BLaER1 treated with 17β-estradiol and CSF1 and Interleukin-3, amounts not matched to agents 10 nM and 100 nM (cell line): ENCODE results near the gene NYAP1.
"Not testable (repeated sequence)": the region's sequence is repeated elsewhere in the genome, so short reads cannot be mapped to it uniquely, and the experiment has no call there.

Experiments used
- H3K27ac ChIP-seq, 11 experiments: shearing (Covaris generic); formaldehyde crosslinking; 2 replicates each; pipeline ENCODE4 v1.8.1; 2022
- H3K27me3 ChIP-seq, 11 experiments: shearing (Covaris generic); formaldehyde crosslinking; 2 replicates each; pipeline ENCODE4 v1.8.1; 2022
- H3K36me3 ChIP-seq, 11 experiments: shearing (Covaris generic); formaldehyde crosslinking; 2 replicates each; pipeline ENCODE4 v1.8.1; 2022
- H3K4me1 ChIP-seq, 10 experiments: shearing (Covaris generic); formaldehyde crosslinking; 2 replicates each; pipeline ENCODE4 v1.8.1; 2022
- H3K4me2 ChIP-seq, 11 experiments: shearing (Covaris generic); formaldehyde crosslinking; 2 replicates each; pipeline ENCODE4 v1.8.1; 2022
- H3K4me3 ChIP-seq, 10 experiments: shearing (Covaris generic); formaldehyde crosslinking; 2 replicates each; pipeline ENCODE4 v1.8.1; 2022
- H3K9ac ChIP-seq, 11 experiments: shearing (Covaris generic); formaldehyde crosslinking; 2 replicates each; pipeline ENCODE4 v1.8.1; 2022
- H3K9me3 ChIP-seq, 11 experiments: shearing (Covaris generic); formaldehyde crosslinking; replicated peaks in 1 of 11; 2 replicates each; pipeline ENCODE4 v1.8.1; 2022
- H4K20me1 ChIP-seq, 11 experiments: shearing (Covaris generic); formaldehyde crosslinking; 2 replicates each; pipeline ENCODE4 v1.8.1; 2022
- Cebpa-rat ChIP-seq, 11 experiments: shearing (Covaris generic); IDR thresholded peaks; 2 replicates each; pipeline ENCODE4 v1.8.1; 2022

NYAP1 gene

DNA sequence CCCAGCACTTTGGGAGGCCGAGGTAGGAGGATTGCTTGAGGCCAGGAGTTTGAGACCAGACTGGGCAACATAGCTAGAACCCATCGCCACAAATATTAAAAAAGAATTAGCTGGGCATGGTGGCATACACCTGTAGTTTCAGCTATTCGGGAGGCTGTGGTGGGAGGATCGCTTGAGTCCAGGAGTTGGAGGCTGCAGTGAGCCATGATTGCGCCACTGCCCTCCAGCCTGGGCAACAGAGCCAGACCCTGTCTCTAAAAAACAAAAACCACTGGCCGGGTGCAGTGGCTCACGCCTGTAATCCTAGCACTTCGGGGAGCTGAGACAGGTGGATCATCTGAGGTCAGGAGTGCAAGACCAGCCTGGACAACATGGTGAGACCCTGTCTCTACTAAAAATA, 29.9 kb upstream of the NYAP1 start:
- TF ChIP-seq Cebpa-rat (IDR thresholded peaks at IDR 0.05): 0 out of 22 replicates have a peak, but pooled peaks of 1 of the 11 experiments have one; percentile 12
- Histone ChIP-seq H3K36me3 (peaks cover 0 to 27% (median 14%) of the 10 kb centered on the region in 11 experiments; a peak in 18 of 22 replicates), H3K9ac (peak overlapping the region in 10 of 11 experiments; percentile 39 to 68 (median 59); a peak in 17 of 22 replicates), H3K4me1 (peaks cover 20 to 75% (median 69%) of the 10 kb centered on the region in 10 experiments), H3K27ac (peak overlapping the region in 9 of 11 experiments; percentile 42 to 81 (median 70); a peak in 18 of 22 replicates), H3K4me3 (peak overlapping the region in 8 of 10 experiments; percentile 28 to 56 (median 46); a peak in 13 of 20 replicates), H3K4me2 (peak overlapping the region; percentile 74 to 89 (median 81))
- not testable (repeated sequence) for H3K9me3 ChIP-seq, H3K27me3 ChIP-seq, H4K20me1 ChIP-seq

DNA sequence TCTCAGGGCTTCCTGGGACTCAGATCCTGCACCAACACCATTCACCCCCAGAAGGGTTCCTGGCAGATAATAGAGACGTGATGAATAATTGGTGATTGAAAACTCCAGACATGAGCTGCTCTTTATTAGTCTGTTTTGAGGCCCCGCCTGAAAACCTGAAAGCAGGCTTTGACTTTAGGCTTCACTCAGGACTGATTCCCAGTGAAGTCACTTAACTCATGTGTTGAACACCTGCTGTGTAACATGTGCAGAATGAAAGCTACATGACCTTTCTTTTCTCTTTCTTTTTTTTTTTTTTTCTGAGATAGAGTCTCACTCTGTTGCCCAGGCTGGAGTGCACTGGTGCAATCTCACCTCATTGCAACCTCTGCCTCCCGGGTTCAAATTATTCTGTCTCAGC, 28.5 kb upstream of the NYAP1 start:
- Histone ChIP-seq H3K36me3 (peaks cover 10 to 40% (median 28%) of the 10 kb centered on the region in 11 experiments), H3K9me3 (no peaks in the 10 kb centered on the region), H3K27me3 (no peaks in the 10 kb centered on the region), H3K9ac (peak overlapping the region in 8 of 11 experiments; percentile 49 to 68 (median 64); a peak in 14 of 22 replicates), H3K4me3 (peak overlapping the region in 1 of 10 experiments; percentile 49; a peak in 2 of 20 replicates), H3K27ac (peak overlapping the region in 9 of 11 experiments; percentile 42 to 81 (median 70); a peak in 17 of 22 replicates), H3K4me2 (peak overlapping the region; percentile 74 to 89 (median 81); a peak in 21 of 22 replicates), H4K20me1 (no peaks in the 10 kb centered on the region), H3K4me1 (peaks cover 20 to 62% (median 56%) of the 10 kb centered on the region in 10 experiments)
- TF ChIP-seq Cebpa-rat (IDR thresholded peaks at IDR 0.05): no peak

DNA sequence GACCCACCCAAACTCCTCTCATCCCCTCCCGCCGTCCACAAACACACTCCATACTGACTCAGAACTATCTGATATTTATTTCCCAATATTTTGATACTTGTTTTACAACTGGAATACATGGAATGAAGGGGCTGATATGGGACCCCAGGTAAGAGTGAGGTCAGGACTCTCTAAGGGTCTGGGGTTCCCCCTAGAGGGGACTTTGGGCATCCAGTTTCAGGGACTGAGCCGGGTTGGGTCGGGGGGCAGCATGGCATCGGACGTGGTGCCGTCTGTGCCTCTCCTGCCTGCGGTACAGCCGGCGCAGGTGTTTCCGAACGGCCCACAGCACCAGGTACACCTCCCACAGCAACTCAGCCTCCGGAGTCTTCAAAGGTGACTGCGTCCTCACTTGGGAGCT, 27.2 kb upstream of the NYAP1 start:
- Histone ChIP-seq H3K27ac (peak overlapping the region in 2 of 11 experiments; percentile 58 to 81; a peak in 2 of 22 replicates), H3K36me3 (peaks cover 23 to 54% (median 41%) of the 10 kb centered on the region in 11 experiments), H3K27me3 (no peaks in the 10 kb centered on the region), H3K4me2 (peak overlapping the region in 3 of 11 experiments; percentile 80 to 86 (median 81); a peak in 1 of 22 replicates), H3K9me3 (no peaks in the 10 kb centered on the region), H4K20me1 (no peaks in the 10 kb centered on the region), H3K4me3 (no peak overlapping the region), H3K4me1 (peaks cover 20 to 48% (median 44%) of the 10 kb centered on the region in 10 experiments), H3K9ac (0 out of 22 replicates have a peak overlapping the region, but pooled peaks of 1 of the 11 experiments have one; percentile 50)
- no peak for TF ChIP-seq Cebpa-rat (IDR thresholded peaks at IDR 0.05)

DNA sequence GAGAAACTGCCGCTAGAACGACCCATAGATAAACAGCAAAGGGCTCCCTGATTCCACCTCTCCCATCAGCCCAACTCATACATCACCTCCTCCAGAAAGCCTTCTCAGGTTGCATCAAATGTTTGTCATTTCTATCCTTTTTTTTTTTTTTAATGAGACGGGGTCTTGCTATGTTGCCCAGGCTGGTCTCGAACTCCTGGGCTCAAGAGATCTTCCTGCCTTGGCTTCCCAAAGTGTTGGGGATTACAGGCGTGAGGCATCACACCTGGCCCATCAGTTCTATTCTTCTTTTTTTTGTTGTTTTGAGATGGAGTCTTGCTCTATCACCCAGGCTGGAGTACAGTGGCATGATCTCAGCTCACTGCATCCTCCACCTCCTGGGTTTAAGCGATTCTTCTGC, 26.7 kb upstream of the NYAP1 start:
- H3K36me3 ChIP-seq: peaks cover 28 to 59% (median 46%) of the 10 kb centered on the region in 11 experiments
- no peak overlapping the region for H3K9ac ChIP-seq
- H3K9me3 ChIP-seq: no peaks in the 10 kb centered on the region
- H4K20me1 ChIP-seq: no peaks in the 10 kb centered on the region
- H3K4me3 ChIP-seq: no peak overlapping the region
- H3K27ac ChIP-seq: no peak overlapping the region
- TF ChIP-seq Cebpa-rat (IDR thresholded peaks at IDR 0.05): no peak
- no peak overlapping the region for H3K4me2 ChIP-seq
- peaks cover 20 to 45% (median 43%) of the 10 kb centered on the region in 10 experiments for H3K4me1 ChIP-seq
- no peaks in the 10 kb centered on the region for H3K27me3 ChIP-seq

DNA sequence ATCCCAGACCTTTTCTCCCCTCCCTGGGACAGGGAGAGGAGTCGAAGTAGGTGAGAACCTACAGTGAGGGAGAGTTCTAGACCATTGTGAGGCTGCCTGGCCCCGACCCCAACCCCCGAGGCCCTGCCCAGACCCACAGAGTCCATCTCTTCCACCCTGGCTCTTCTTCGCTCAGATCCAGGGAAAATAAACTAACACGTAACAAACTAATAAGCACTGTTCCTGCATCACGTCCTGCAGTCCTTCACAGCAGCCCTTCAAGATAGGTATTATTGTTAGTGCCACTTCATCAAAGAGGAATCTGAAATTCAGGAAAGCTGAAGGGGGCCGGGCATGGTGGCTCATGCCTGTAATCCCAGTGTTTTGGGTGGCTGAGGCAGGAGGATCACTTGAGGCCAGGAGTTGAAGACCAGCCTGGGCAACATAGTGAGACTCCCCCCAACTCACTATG, 19.5 kb upstream of the NYAP1 start, which contains the start of gene SPACDR:
SPACDR (minus strand) TSS at position 51 of the 451 bp plus-strand sequence. CDS start 235 bp downstream, outside the sequence.
- no peak for TF ChIP-seq Cebpa-rat (IDR thresholded peaks at IDR 0.05)
- Histone ChIP-seq H3K27me3 (no peaks in the 10 kb centered on the region), H3K27ac (peak within 1 kb of the TSS in 2 of 11 experiments; percentile 25 to 26; a peak in 2 of 22 replicates), H3K4me3 (no peak within 1 kb of the TSS), H3K4me2 (peak within 1 kb of the TSS in 9 of 11 experiments; percentile 5 to 53 (median 26); a peak in 11 of 22 replicates), H3K9ac (peak within 1 kb of the TSS in 8 of 11 experiments; percentile 1 to 46 (median 30); a peak in 7 of 22 replicates), H3K9me3 (no peaks in the 10 kb centered on the region), H3K4me1 (peaks cover 34 to 59% (median 47%) of the 10 kb centered on the region in 10 experiments), H3K36me3 (peaks cover 67 to 90% (median 83%) of the 10 kb centered on the region in 11 experiments), H4K20me1 (peaks cover 26 to 57% (median 38%) of the 10 kb centered on the region in 11 experiments)

DNA sequence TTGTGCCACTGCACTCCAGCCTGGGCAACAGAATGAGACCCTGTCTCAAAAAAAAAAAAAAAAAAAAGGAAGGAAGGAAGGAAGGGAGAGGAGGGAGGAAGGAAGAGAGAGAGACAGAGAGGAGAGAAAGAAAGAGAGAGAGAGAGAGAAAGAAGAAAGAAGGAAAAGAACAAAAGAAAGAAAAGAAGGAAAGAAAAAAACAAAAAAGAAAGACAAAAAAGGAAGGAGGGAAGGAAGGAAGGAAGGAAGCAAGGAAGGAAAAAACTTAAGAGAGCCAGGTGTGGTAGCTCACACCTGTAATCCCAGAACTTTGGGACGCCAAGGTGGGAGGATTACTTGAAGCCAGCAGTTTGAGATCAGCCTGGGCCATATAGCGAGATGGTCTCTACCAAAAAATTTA, 18.9 kb upstream of the NYAP1 start:
- H3K27me3 ChIP-seq: no peaks in the 10 kb centered on the region
- peak overlapping the region in 7 of 11 experiments; percentile 1 to 31 (median 27); a peak in 4 of 22 replicates for H3K9ac ChIP-seq
- TF ChIP-seq Cebpa-rat (IDR thresholded peaks at IDR 0.05): no peak
- H3K4me2 ChIP-seq: peak overlapping the region in 9 of 11 experiments; percentile 5 to 53 (median 26); a peak in 11 of 22 replicates
- H4K20me1 ChIP-seq: peaks cover 31 to 63% (median 43%) of the 10 kb centered on the region in 11 experiments
- peaks cover 66 to 89% (median 82%) of the 10 kb centered on the region in 11 experiments for H3K36me3 ChIP-seq
- H3K4me3 ChIP-seq: no peak overlapping the region
- no peak overlapping the region; a peak in 1 of 22 replicates for H3K27ac ChIP-seq
- no peaks in the 10 kb centered on the region for H3K9me3 ChIP-seq
- H3K4me1 ChIP-seq: peaks cover 39 to 64% (median 52%) of the 10 kb centered on the region in 10 experiments

DNA sequence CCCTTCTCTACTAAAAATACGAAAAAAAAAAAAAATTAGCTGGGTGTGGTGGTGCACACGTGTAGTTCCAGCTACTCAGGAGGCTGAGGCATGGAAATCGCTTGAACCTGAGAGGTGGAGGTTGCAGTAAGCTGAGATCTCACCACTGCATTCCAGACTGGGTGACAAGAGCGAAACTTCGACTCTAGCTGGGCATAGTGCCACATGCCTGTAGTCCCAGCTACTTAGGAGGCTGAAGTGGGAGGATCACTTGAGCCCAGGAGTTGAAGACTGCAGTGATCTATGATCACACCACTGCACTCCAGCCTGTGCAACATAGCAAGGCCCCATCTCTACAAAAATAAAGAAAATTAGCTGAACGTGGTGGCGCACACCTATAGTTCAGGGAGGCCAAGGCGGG, 18.4 kb upstream of the NYAP1 start:
- no peaks in the 10 kb centered on the region for H3K27me3 ChIP-seq
- TF ChIP-seq Cebpa-rat (IDR thresholded peaks at IDR 0.05): no peak
- no peaks in the 10 kb centered on the region for H3K9me3 ChIP-seq
- no peak overlapping the region for H3K27ac ChIP-seq
- peak overlapping the region; percentile 5 to 53 (median 33); a peak in 12 of 22 replicates for H3K4me2 ChIP-seq
- H4K20me1 ChIP-seq: peaks cover 36 to 68% (median 48%) of the 10 kb centered on the region in 11 experiments
- H3K9ac ChIP-seq: peak overlapping the region in 6 of 11 experiments; percentile 1 to 35 (median 28); a peak in 3 of 22 replicates
- H3K4me3 ChIP-seq: no peak overlapping the region
- H3K4me1 ChIP-seq: peaks cover 44 to 69% (median 56%) of the 10 kb centered on the region in 10 experiments
- peaks cover 67 to 90% (median 82%) of the 10 kb centered on the region in 11 experiments for H3K36me3 ChIP-seq

DNA sequence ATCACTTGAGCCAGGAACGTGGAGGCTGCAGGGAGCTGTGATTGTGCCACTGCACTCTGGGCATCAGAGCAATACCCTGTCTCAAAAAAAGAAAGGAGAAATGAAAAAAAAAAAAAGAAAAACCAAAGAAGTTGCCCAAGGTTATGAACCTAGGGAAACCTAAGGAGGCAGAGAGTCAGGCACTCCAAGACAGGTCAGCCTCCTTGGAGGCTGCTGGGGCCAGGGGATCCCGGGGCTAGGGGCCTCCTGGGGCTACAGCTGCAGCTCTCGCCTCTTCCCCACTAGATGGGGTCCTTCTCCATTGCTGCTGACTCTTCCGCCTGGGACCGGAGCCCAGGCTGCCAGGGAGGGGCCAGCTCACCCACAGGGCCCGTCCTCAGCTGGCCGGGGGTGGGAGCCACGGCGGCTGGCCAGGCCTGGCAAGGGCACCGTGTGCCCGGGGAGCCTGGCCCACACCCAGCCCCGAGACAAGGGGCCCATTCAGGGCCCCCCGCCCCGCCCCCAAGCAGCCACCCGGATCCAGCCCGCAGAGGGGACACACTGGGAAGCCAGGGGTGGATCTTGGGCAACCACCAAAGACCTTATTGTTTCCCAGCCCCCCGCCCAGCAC, 17.9 kb upstream of the NYAP1 start:
- Histone ChIP-seq H3K27ac (peak overlapping the region in 2 of 11 experiments; percentile 14 to 37; a peak in 1 of 22 replicates), H4K20me1 (peaks cover 41 to 73% (median 53%) of the 10 kb centered on the region in 11 experiments), H3K9me3 (no peaks in the 10 kb centered on the region), H3K4me3 (no peak overlapping the region), H3K4me2 (peak overlapping the region in 10 of 11 experiments; percentile 3 to 45 (median 29); a peak in 9 of 22 replicates), H3K4me1 (peaks cover 48 to 75% (median 58%) of the 10 kb centered on the region in 10 experiments), H3K9ac (peak overlapping the region in 6 of 11 experiments; percentile 1 to 44 (median 26); a peak in 5 of 22 replicates), H3K27me3 (no peaks in the 10 kb centered on the region), H3K36me3 (peaks cover 67 to 90% (median 82%) of the 10 kb centered on the region in 11 experiments)
- TF ChIP-seq Cebpa-rat (IDR thresholded peaks at IDR 0.05): no peak
